ENCODE measurements around the gene PLA2G4D. TPM values are rescaled to one million over a fixed set of nuclear protein-coding genes. Genes with fewer than 3 reads are reported as not detected.

PLA2G4D gene
- total and polyA plus RNA-seq, 10 of the 15 experiments (the other 5 are each of a cell fraction or from before 2014, with no cell fraction given): 0.03 TPM; not detected in 9

DNA sequence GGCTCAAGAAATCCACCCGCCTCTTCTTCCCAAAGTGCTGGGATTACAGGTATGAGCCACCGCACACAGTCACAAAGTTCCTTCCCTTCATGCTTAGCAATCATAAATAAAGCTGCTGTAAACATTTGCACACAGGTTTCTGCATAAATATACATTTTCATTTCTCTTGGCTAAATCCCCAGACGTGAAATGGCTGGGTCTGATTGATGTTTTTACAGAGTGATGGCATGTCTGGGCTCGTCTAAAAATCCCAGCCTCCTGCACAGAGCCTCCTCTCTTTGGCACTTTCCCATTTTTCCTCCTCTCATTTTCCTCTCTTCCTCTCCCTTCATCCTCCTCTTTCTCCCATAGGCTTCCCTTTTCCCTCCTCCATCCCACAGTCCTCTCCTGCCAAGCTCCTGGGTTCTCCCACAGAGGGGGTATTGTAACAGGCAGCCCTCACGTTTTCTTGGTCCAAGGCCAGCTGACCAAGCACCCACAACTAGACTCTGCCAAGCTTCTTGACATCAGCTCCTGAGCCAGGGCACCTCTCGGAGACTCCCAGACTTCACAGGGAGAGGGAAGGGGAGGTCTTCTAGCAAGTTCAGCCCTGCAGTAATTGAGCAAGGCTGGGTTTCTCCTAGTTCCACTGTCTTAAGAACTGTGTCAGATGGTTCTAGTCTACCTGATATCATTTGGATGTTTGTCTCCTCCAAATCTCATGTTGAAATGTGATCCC lies 63.0 kb downstream of the PLA2G4D start (continued):
- TF ChIP-seq, protein P1, sequence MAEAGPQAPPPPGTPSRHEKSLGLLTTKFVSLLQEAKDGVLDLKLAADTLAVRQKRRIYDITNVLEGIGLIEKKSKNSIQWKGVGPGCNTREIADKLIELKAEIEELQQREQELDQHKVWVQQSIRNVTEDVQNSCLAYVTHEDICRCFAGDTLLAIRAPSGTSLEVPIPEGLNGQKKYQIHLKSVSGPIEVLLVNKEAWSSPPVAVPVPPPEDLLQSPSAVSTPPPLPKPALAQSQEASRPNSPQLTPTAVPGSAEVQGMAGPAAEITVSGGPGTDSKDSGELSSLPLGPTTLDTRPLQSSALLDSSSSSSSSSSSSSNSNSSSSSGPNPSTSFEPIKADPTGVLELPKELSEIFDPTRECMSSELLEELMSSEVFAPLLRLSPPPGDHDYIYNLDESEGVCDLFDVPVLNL (IDR thresholded peaks at IDR 0.05; ENCODE audit: low read depth, low read length): no peak
- TF ChIP-seq NBN (IDR thresholded peaks at IDR 0.05) (no peak), PML (IDR thresholded peaks at IDR 0.05; ENCODE audit: low read length) (no peak)

DNA sequence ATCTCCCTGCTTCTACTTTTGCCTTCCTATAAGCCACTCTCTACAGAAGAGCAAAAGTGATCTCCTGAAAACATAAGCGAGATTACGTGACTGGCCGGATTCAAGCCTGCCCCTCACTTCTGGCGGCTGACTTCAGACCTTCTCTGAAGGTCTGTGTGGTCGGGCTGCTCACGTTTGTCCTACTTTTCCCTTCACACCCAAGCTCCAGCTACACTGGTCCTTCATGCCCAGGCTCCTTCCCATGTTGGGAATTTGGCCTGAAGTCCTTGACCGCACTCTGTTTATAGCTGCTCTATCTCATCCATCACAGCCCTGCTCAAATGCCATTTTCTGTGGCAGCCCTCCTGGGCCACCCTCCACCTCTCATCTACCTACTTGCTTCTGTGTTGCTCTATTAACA lies 66.8 kb downstream of the PLA2G4D start:
- H3K4me1 ChIP-seq (ENCODE audit: control insufficient read depth, insufficient read depth, low read length): peaks cover 3% of the 10 kb centered on the region
- H3K27me3 ChIP-seq (replicated peaks in 1 of 2; ENCODE audit: control insufficient read depth in 2 of 2, insufficient read depth in 2 of 2, low read length in 1 of 2): no peaks in the 10 kb centered on the region
- no peak overlapping the region for H3K4me2 ChIP-seq (ENCODE audit: control insufficient read depth, insufficient read depth)
- no peaks in the 10 kb centered on the region for H3K36me3 ChIP-seq (ENCODE audit: control insufficient read depth in 2 of 2, insufficient read depth in 2 of 2, low read length in 1 of 2)
- CTCF ChIA-PET: no interaction called here
- DNase-seq (ENCODE audit: low read depth, low spot score) (no peak), FAIRE-seq (no peak), ATAC-seq (no peak)
- H3K4me3 ChIP-seq: no peak overlapping the region
- H3K27ac ChIP-seq (ENCODE audit: control insufficient read depth, insufficient read depth): no peak overlapping the region
- no peaks in the 10 kb centered on the region for H3K79me2 ChIP-seq (ENCODE audit: control insufficient read depth, insufficient read depth, low read length)
- POLR2A ChIA-PET: no interaction called here
- H2AFZ ChIP-seq (ENCODE audit: control insufficient read depth, low read depth, low read length): no peak overlapping the region
- intact Hi-C loops (cut with micrococcal nuclease; ENCODE audit: unreplicated experiment) (no loop called here), in situ Hi-C loops (cut with MboI) (no loop called here)
- H4K20me1 ChIP-seq (ENCODE audit: control insufficient read depth, insufficient read depth): no peaks in the 10 kb centered on the region
- 74% methylated on average over 7 of the region's 7 CpGs for WGBS (ENCODE audit: insufficient coverage, insufficient replicate concordance, low lambda C conversion rate, missing lambda C conversion rate)
- SMC1A ChIA-PET (ENCODE audit: uncharacterized antibody, unreplicated experiment): interaction anchor here (1.4 to 1.5 kb wide), 2 partner anchors 28 to 38 kb away, joined by 4 read pairs; no protein-coding TSS in a partner anchor
- H3K9me3 ChIP-seq (replicated peaks; ENCODE audit: control insufficient read depth, insufficient read depth, low read length): peaks cover 4% of the 10 kb centered on the region; the same call in 2 of the 3 replicates
- no TSS peak for BruUV-seq (replicated peaks)
- RAD21 ChIA-PET (ENCODE audit: unreplicated experiment): no interaction called here
- H3K9ac ChIP-seq (ENCODE audit: control insufficient read depth, insufficient read depth, low read length): no peak overlapping the region
- TF ChIP-seq PAX8 (IDR thresholded peaks at IDR 0.05): no peak
- TF ChIP-seq, protein P2, sequence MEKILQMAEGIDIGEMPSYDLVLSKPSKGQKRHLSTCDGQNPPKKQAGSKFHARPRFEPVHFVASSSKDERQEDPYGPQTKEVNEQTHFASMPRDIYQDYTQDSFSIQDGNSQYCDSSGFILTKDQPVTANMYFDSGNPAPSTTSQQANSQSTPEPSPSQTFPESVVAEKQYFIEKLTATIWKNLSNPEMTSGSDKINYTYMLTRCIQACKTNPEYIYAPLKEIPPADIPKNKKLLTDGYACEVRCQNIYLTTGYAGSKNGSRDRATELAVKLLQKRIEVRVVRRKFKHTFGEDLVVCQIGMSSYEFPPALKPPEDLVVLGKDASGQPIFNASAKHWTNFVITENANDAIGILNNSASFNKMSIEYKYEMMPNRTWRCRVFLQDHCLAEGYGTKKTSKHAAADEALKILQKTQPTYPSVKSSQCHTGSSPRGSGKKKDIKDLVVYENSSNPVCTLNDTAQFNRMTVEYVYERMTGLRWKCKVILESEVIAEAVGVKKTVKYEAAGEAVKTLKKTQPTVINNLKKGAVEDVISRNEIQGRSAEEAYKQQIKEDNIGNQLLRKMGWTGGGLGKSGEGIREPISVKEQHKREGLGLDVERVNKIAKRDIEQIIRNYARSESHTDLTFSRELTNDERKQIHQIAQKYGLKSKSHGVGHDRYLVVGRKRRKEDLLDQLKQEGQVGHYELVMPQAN (conservative IDR thresholded peaks at IDR 0.05): no peak
- TF ChIP-seq, protein P3, sequence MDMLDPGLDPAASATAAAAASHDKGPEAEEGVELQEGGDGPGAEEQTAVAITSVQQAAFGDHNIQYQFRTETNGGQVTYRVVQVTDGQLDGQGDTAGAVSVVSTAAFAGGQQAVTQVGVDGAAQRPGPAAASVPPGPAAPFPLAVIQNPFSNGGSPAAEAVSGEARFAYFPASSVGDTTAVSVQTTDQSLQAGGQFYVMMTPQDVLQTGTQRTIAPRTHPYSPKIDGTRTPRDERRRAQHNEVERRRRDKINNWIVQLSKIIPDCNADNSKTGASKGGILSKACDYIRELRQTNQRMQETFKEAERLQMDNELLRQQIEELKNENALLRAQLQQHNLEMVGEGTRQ (IDR thresholded peaks at IDR 0.05; ENCODE audit: borderline replicate concordance, low read depth, low read length): no peak
- TF ChIP-seq EP300 (IDR thresholded peaks at IDR 0.05; ENCODE audit: borderline replicate concordance in 1 of 2, control insufficient read depth in 1 of 2, low read depth in 2 of 2, low read length in 2 of 2): no peak
- TF ChIP-seq SREBF1 (IDR thresholded peaks at IDR 0.05; ENCODE audit: low read length): no peak
- TF ChIP-seq TAF1 (IDR thresholded peaks at IDR 0.05; ENCODE audit: borderline replicate concordance, low read depth, low read length): no peak
- TF ChIP-seq SRF (IDR thresholded peaks at IDR 0.05; ENCODE audit: low read depth in 2 of 2, low read length in 2 of 2): no peak
- TF ChIP-seq ZSCAN29 (IDR thresholded peaks at IDR 0.05): no peak
- TF ChIP-seq, protein P4, sequence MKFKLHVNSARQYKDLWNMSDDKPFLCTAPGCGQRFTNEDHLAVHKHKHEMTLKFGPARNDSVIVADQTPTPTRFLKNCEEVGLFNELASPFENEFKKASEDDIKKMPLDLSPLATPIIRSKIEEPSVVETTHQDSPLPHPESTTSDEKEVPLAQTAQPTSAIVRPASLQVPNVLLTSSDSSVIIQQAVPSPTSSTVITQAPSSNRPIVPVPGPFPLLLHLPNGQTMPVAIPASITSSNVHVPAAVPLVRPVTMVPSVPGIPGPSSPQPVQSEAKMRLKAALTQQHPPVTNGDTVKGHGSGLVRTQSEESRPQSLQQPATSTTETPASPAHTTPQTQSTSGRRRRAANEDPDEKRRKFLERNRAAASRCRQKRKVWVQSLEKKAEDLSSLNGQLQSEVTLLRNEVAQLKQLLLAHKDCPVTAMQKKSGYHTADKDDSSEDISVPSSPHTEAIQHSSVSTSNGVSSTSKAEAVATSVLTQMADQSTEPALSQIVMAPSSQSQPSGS (IDR thresholded peaks at IDR 0.05; ENCODE audit: low read length): no peak
- TF ChIP-seq, protein P5, sequence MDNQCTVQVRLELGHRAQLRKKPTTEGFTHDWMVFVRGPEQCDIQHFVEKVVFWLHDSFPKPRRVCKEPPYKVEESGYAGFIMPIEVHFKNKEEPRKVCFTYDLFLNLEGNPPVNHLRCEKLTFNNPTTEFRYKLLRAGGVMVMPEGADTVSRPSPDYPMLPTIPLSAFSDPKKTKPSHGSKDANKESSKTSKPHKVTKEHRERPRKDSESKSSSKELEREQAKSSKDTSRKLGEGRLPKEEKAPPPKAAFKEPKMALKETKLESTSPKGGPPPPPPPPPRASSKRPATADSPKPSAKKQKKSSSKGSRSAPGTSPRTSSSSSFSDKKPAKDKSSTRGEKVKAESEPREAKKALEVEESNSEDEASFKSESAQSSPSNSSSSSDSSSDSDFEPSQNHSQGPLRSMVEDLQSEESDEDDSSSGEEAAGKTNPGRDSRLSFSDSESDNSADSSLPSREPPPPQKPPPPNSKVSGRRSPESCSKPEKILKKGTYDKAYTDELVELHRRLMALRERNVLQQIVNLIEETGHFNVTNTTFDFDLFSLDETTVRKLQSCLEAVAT (IDR thresholded peaks at IDR 0.05): no peak
- no peak for TF ChIP-seq CBX3 (IDR thresholded peaks at IDR 0.05; ENCODE audit: borderline replicate concordance, low read depth)
- TF ChIP-seq CBFB (IDR thresholded peaks at IDR 0.05; ENCODE audit: low read depth): no peak

Measured in GM12878 (cell line).